IgD-negative memory B cell (primary cell): ENCODE results near the gene PRPH2. TPM values are rescaled to one million over a fixed set of nuclear protein-coding genes. Genes with fewer than 3 reads are reported as not detected.
"Not testable (repeated sequence)": the region's sequence is repeated elsewhere in the genome, so short reads cannot be mapped to it uniquely, and the experiment has no call there.

ENCODE experiments used
- H3K27ac Mint-ChIP-seq, 3 donors: one replicate each; pipeline ENCODE4 v1.8.0; 2020 to 2022; ENCODE audit warnings: mild to moderate bottlenecking in 3 of 3, mixed read lengths in 3 of 3, moderate library complexity in 1 of 3
- H3K27me3 Mint-ChIP-seq: one replicate; pipeline ENCODE4 v1.8.0; 2021; ENCODE audit warnings: mixed read lengths
- H3K36me3 Mint-ChIP-seq: one replicate; pipeline ENCODE4 v1.8.0; 2020; ENCODE audit warnings: mild to moderate bottlenecking, mixed read lengths
- H3K4me1 Mint-ChIP-seq, 3 donors: one replicate each; pipeline ENCODE4 v1.8.0; 2020 to 2022; ENCODE audit warnings: mixed read lengths in 3 of 3, mild to moderate bottlenecking in 1 of 3
- H3K4me3 Mint-ChIP-seq, 4 donors: one replicate each; pipeline ENCODE4 v1.8.0; 2020 to 2022; ENCODE audit warnings: mild to moderate bottlenecking in 4 of 4, mixed read lengths in 4 of 4, moderate library complexity in 3 of 4
- H3K9me3 Mint-ChIP-seq, 3 donors: one replicate each; pipeline ENCODE4 v1.8.0; 2020 to 2021; ENCODE audit warnings: mixed read lengths in 3 of 3, mild to moderate bottlenecking in 1 of 3
- polyA plus RNA-seq: library from polyadenylated mRNA; unstranded; fragments of 300-500 nt; fragmentation: Illumina TruSeq; gene quantifications from one replicate; pipeline ENCODE4 v1.2.3, GENCODE V29; 2021

The PRPH2 gene
- polyA plus RNA-seq, 1 donor from 2014 or later: not detected

- Mint-ChIP-seq H3K4me3 (peak overlapping the region; percentile 93 to 100 (median 100)), H3K36me3 (peaks cover 2% of the 10 kb centered on the region), H3K9me3 (no peaks in the 10 kb centered on the region), H3K27me3 (no peaks in the 10 kb centered on the region), H3K27ac (peak overlapping the region; percentile 55 to 95 (median 74)), H3K4me1 (peaks cover 14 to 26% (median 24%) of the 10 kb centered on the region in 3 donors)
Observed at GRCh38 chr6:42748203-42748898, 26.0 kb upstream of the PRPH2 start.

GRCh38 chr6:42746463-42747391 lies 24.3 kb upstream of the PRPH2 start:
- peaks cover 14 to 28% (median 25%) of the 10 kb centered on the region in 3 donors for H3K4me1 Mint-ChIP-seq
- H3K27ac Mint-ChIP-seq: peak overlapping the region; percentile 74 to 95 (median 95)
- H3K4me3 Mint-ChIP-seq: peak overlapping the region; percentile 93 to 100 (median 100)
- H3K9me3 Mint-ChIP-seq: no peaks in the 10 kb centered on the region
- H3K36me3 Mint-ChIP-seq: peaks cover 4% of the 10 kb centered on the region
- no peaks in the 10 kb centered on the region for H3K27me3 Mint-ChIP-seq

GRCh38 chr6:42745640-42746462 lies 23.5 kb upstream of the PRPH2 start, which contains the start of gene TBCC:
TSS of gene TBCC (minus strand) at chr6:42746103. CDS start at chr6:42746073, 30 bp downstream.
- H3K4me1 Mint-ChIP-seq: peaks cover 14 to 28% (median 25%) of the 10 kb centered on the region in 3 donors
- H3K27ac Mint-ChIP-seq: peak within 1 kb of the TSS; percentile 74 to 99 (median 95)
- peak within 1 kb of the TSS; percentile 93 to 100 (median 100) for H3K4me3 Mint-ChIP-seq
- no peaks in the 10 kb centered on the region for H3K9me3 Mint-ChIP-seq
- no peaks in the 10 kb centered on the region for H3K27me3 Mint-ChIP-seq
- H3K36me3 Mint-ChIP-seq: peaks cover 4% of the 10 kb centered on the region

- Mint-ChIP-seq H3K4me1 (peaks cover 14 to 30% (median 27%) of the 10 kb centered on the region in 3 donors), H3K9me3 (no peaks in the 10 kb centered on the region), H3K27me3 (no peaks in the 10 kb centered on the region), H3K27ac (peak overlapping the region in 2 of 3 donors; percentile 23 to 99), H3K36me3 (peaks cover 4% of the 10 kb centered on the region), H3K4me3 (peak overlapping the region; percentile 93 to 100 (median 100))
Observed at GRCh38 chr6:42745083-42745639, 22.8 kb upstream of the PRPH2 start.

- Mint-ChIP-seq H3K4me1 (peaks cover 14 to 30% (median 27%) of the 10 kb centered on the region in 3 donors), H3K36me3 (peaks cover 4% of the 10 kb centered on the region), H3K27ac (peak overlapping the region in 1 of 3 donors; percentile 39), H3K27me3 (no peaks in the 10 kb centered on the region), H3K9me3 (no peaks in the 10 kb centered on the region), H3K4me3 (peak overlapping the region; percentile 93 to 100 (median 100))
Observed at GRCh38 chr6:42744351-42744893, 22.0 kb upstream of the PRPH2 start.

- Mint-ChIP-seq H3K36me3 (peaks cover 4% of the 10 kb centered on the region), H3K27me3 (peaks cover 2% of the 10 kb centered on the region), H3K4me3 (peak overlapping the region; percentile 44 to 81 (median 60)), H3K4me1 (peaks cover 7 to 15% (median 12%) of the 10 kb centered on the region in 3 donors), H3K9me3 (no peaks in the 10 kb centered on the region), H3K27ac (peak overlapping the region in 1 of 3 donors; percentile 93)
Observed at GRCh38 chr6:42742116-42742894, 19.9 kb upstream of the PRPH2 start.

GRCh38 chr6:42740725-42741124 lies 18.3 kb upstream of the PRPH2 start:
- Mint-ChIP-seq H3K36me3 (peaks cover 3% of the 10 kb centered on the region), H3K4me3 (peak overlapping the region in 1 of 4 donors; percentile 53), H3K27me3 (peaks cover 2% of the 10 kb centered on the region), H3K27ac (peak overlapping the region in 1 of 3 donors; percentile 45), H3K4me1 (peaks cover 2 to 14% (median 10%) of the 10 kb centered on the region in 3 donors), H3K9me3 (no peaks in the 10 kb centered on the region)

- H3K4me1 Mint-ChIP-seq: peaks cover 0 to 2% (median 2%) of the 10 kb centered on the region in 3 donors
- no peaks in the 10 kb centered on the region for H3K9me3 Mint-ChIP-seq
- no peaks in the 10 kb centered on the region for H3K36me3 Mint-ChIP-seq
- peaks cover 2% of the 10 kb centered on the region for H3K27me3 Mint-ChIP-seq
- H3K4me3 Mint-ChIP-seq: no peak overlapping the region
- H3K27ac Mint-ChIP-seq: no peak overlapping the region
Observed at GRCh38 chr6:42735976-42736375, 13.6 kb upstream of the PRPH2 start.

- peak overlapping the region in 1 of 4 donors; percentile 10 for H3K4me3 Mint-ChIP-seq
- H3K4me1 Mint-ChIP-seq, H3K27me3 Mint-ChIP-seq, H3K36me3 Mint-ChIP-seq, H3K9me3 Mint-ChIP-seq, H3K27ac Mint-ChIP-seq: not testable (repeated sequence)
Observed at GRCh38 chr6:42733867-42734481, 11.6 kb upstream of the PRPH2 start.

- no peaks in the 10 kb centered on the region for H3K9me3 Mint-ChIP-seq
- peaks cover 10 to 13% (median 13%) of the 10 kb centered on the region in 3 donors for H3K4me1 Mint-ChIP-seq
- no peak overlapping the region for H3K27ac Mint-ChIP-seq
- no peaks in the 10 kb centered on the region for H3K36me3 Mint-ChIP-seq
- H3K27me3 Mint-ChIP-seq: no peaks in the 10 kb centered on the region
- no peak overlapping the region for H3K4me3 Mint-ChIP-seq
Observed at GRCh38 chr6:42729731-42730130, 7.3 kb upstream of the PRPH2 start.

- Mint-ChIP-seq H3K27me3 (no peaks in the 10 kb centered on the region), H3K4me1 (peaks cover 10 to 13% (median 13%) of the 10 kb centered on the region in 3 donors), H3K4me3 (peak overlapping the region; percentile 70 to 87 (median 82)), H3K36me3 (no peaks in the 10 kb centered on the region), H3K9me3 (no peaks in the 10 kb centered on the region), H3K27ac (no peak overlapping the region)
Observed at GRCh38 chr6:42727627-42728026, 5.2 kb upstream of the PRPH2 start.

- Mint-ChIP-seq H3K27ac (peak overlapping the region; percentile 21 to 93 (median 90)), H3K4me3 (peak overlapping the region; percentile 78 to 95 (median 90)), H3K9me3 (no peaks in the 10 kb centered on the region), H3K27me3 (no peaks in the 10 kb centered on the region), H3K36me3 (no peaks in the 10 kb centered on the region), H3K4me1 (peaks cover 10 to 13% (median 13%) of the 10 kb centered on the region in 3 donors)
Observed at GRCh38 chr6:42727087-42727611, 4.8 kb upstream of the PRPH2 start.
